Muscle layer of duodenum (tissue), 2 donors: Measurements from ENCODE around the gene MAPKBP1.
A peak's percentile ranks its signal among the peaks of the same experiment; 100 is the strongest.

ENCODE experiments used
- H3K27ac ChIP-seq: one replicate; pipeline ENCODE4 v1.7.0; 2013; ENCODE audit warnings: mild to moderate bottlenecking, low read length
- H3K27me3 ChIP-seq: one replicate; pipeline ENCODE4 v1.7.0; 2013; ENCODE audit warnings: low read depth, mild to moderate bottlenecking, control low read depth, low read length
- H3K36me3 ChIP-seq, 2 donors: one replicate each; pipeline ENCODE4 v1.7.0; 2013; ENCODE audit warnings: low read length in 2 of 2, control low read depth in 1 of 2, mild to moderate bottlenecking in 1 of 2; ENCODE audit not compliant: insufficient read depth in 2 of 2, control insufficient read depth in 1 of 2
- H3K4me1 ChIP-seq, 2 donors: one replicate each; pipeline ENCODE4 v1.7.0; 2013; ENCODE audit warnings: low read length in 2 of 2, mild to moderate bottlenecking in 2 of 2, control low read depth in 1 of 2, moderate library complexity in 1 of 2; ENCODE audit not compliant: insufficient read depth in 2 of 2, control insufficient read depth in 1 of 2
- H3K4me3 ChIP-seq, 2 donors: one replicate each; pipeline ENCODE4 v1.7.0; 2013; ENCODE audit warnings: low read length in 2 of 2, low read depth in 1 of 2, mild to moderate bottlenecking in 1 of 2
- H3K9me3 ChIP-seq, 2 donors: one replicate each; pipeline ENCODE4 v1.7.0; 2013; ENCODE audit warnings: low read length in 2 of 2, control low read depth in 1 of 2, mild to moderate bottlenecking in 1 of 2; ENCODE audit not compliant: control insufficient read depth in 1 of 2
- donor health status: healthy.

MAPKBP1 gene

DNA sequence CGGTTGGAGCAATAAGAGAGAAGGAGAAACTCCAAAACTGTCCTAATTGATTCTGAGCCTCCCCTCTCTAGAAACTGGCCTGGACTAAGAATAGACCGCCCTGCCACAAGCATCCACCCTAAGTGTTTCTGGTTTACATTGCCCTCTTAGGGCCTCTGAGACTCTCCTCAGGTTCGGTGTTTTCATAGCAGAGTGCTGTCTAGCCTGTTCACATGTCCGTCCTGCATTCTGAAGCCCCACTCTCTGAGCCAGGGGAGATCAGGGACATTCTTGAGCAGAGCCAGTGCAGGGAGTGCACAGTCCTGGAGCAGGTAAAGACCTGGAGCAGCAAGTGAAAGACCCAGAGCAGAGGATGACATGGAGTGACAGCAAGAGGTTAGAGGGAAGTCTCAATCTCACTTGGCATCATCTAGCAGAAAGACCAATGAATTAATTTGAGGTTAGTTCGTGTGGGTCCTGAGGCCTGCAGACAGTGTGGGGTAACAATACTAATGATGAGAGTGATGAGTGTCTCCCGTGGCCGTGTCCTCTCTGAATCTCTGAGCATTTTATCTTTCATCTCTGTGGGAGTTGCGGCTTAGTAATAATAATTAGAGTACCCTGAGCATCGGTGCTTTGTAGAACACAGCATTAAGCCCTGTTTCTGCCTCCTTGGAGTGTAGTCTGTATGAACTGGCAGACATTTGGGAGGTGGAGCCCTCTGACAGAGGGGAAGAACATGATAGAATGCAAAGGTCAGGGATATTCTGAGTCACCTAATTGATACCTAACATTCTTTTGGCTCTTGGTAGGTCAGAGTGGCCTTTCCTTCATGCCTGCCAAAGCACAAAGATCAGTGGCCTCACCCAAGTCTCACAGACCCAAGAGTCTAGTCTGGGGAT lies 24.6 kb downstream of the MAPKBP1 start:
- peaks cover 0 to 10% of the 10 kb centered on the region in 2 donors for H3K36me3 ChIP-seq
- no peak overlapping the region for H3K4me3 ChIP-seq
- H3K9me3 ChIP-seq: no peaks in the 10 kb centered on the region
- peak overlapping the region; percentile 6 for H3K27ac ChIP-seq
- H3K27me3 ChIP-seq: no peaks in the 10 kb centered on the region
- H3K4me1 ChIP-seq: peaks cover 8 to 24% of the 10 kb centered on the region in 2 donors

GRCh38 chr15:41799488-41799805 lies 25.2 kb downstream of the MAPKBP1 start:
- no peaks in the 10 kb centered on the region for H3K9me3 ChIP-seq

DNA sequence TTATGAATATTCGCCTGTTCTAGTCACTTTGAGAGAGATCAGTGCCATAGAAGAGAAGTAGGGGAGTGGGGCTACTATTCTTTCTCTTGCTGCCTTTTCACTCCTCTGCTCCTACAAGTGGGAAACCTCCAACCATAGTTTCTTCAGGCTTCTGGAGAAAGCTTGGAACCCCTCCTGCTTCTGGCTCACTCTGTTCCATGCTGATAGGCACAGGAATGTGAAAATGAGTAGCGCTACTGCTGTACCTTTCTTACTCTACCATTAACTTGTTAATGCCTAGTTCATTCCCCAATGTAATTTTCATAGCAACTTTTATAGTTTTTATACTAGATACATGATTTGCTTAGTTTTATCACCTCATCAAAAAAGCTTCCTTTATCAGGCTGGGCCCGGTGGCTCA lies 26.9 kb downstream of the MAPKBP1 start:
- H3K36me3 ChIP-seq: peaks cover 0 to 10% of the 10 kb centered on the region in 2 donors
- no peaks in the 10 kb centered on the region for H3K9me3 ChIP-seq
- H3K4me1 ChIP-seq: peaks cover 4 to 42% of the 10 kb centered on the region in 2 donors
- H3K27ac ChIP-seq: no peak overlapping the region
- no peak overlapping the region for H3K4me3 ChIP-seq
- H3K27me3 ChIP-seq: no peaks in the 10 kb centered on the region

More at GRCh38 chr15:41799488-41799805, 25.2 kb downstream of the MAPKBP1 start:
- H3K36me3 ChIP-seq: peaks cover 0 to 10% of the 10 kb centered on the region in 2 donors
- H3K27ac ChIP-seq: no peak overlapping the region
- H3K27me3 ChIP-seq: no peaks in the 10 kb centered on the region
- no peak overlapping the region for H3K4me3 ChIP-seq
- H3K4me1 ChIP-seq: peaks cover 8 to 30% of the 10 kb centered on the region in 2 donors

DNA sequence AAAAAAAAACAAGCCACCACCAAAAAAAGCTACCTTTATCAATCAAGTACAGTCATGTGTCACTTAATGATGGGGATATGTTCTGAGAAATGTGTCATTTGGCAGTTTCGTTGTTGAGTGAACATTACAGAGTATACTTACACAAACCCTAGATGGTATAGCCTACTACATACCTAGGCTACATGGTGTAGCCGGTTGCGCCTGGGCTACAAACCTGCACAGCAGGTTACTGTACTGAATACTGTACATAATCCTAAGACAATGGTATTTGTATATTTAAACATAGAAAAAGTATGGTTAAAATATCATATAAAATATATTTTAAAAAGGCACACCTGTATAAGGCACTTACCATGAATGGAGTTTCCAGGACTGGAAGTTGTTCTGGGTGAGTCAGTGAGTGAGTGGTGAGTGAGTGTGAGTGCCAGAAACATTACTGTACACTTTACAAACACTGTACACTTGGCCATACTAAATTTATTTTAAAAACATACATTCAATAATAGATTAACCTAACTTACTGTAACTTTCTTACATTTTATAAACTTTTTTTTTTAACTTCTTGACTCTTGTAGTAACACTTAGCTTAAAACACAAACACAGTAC lies 27.7 kb downstream of the MAPKBP1 start:
- H3K4me3 ChIP-seq: no peak overlapping the region
- H3K4me1 ChIP-seq: peaks cover 0 to 41% of the 10 kb centered on the region in 2 donors
- H3K27me3 ChIP-seq: no peaks in the 10 kb centered on the region
- H3K9me3 ChIP-seq: no peaks in the 10 kb centered on the region
- no peak overlapping the region for H3K27ac ChIP-seq
- peaks cover 0 to 10% of the 10 kb centered on the region in 2 donors for H3K36me3 ChIP-seq

GRCh38 chr15:41804361-41804760 lies 30.1 kb downstream of the MAPKBP1 start:
- no peaks in the 10 kb centered on the region for H3K9me3 ChIP-seq
- peak overlapping the region; percentile 54 for H3K27ac ChIP-seq
- H3K4me3 ChIP-seq: no peak overlapping the region
- peaks cover 0 to 29% of the 10 kb centered on the region in 2 donors for H3K4me1 ChIP-seq
- no peaks in the 10 kb centered on the region for H3K27me3 ChIP-seq
- H3K36me3 ChIP-seq: peaks cover 0 to 10% of the 10 kb centered on the region in 2 donors

DNA sequence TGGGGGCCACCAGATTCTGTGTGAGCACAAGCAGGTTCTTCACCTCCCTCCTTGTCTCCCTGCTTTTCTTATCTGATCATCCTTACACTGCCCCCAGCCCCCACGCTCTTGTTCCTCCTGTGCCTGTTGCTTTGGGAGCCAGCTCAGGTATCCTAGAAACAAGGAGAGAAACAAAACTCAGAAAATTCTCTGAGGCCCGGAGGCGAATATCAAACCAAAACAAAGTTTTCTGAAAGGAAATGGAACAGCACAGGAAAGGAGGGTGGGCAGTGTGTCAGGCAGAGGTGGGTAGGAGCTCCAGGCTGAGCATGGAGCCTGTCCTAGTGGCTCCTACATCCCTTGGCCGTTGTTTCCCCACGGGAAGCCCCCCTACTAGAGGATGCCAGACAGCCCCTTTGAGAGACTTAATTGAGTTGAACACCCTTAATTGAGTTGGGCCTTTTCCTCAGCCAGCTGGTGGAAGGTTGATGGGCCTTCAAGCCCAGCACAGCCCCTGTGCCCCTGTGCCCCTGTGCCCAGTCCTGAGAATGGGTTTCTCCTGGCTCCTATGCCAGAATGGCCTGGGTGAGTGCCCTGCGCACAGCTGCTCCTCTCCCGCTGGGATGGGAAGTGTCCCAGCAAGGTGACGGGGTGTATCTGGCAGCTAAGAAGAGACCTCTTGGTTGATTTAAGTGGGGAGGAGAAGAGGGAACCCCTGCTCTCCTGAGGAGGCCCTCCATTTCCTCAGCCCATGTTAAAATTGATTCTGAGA lies 30.8 kb downstream of the MAPKBP1 start:
- Histone ChIP-seq H3K36me3 (peaks cover 0 to 10% of the 10 kb centered on the region in 2 donors), H3K9me3 (no peaks in the 10 kb centered on the region), H3K4me1 (peaks cover 0 to 29% of the 10 kb centered on the region in 2 donors), H3K4me3 (no peak overlapping the region), H3K27ac (peak overlapping the region; percentile 54), H3K27me3 (no peaks in the 10 kb centered on the region)

- peaks cover 0 to 5% of the 10 kb centered on the region in 2 donors for H3K36me3 ChIP-seq
- H3K27me3 ChIP-seq: no peaks in the 10 kb centered on the region
- no peaks in the 10 kb centered on the region for H3K9me3 ChIP-seq
- H3K4me1 ChIP-seq: peaks cover 0 to 30% of the 10 kb centered on the region in 2 donors
- no peak overlapping the region for H3K4me3 ChIP-seq
- peak overlapping the region; percentile 2 for H3K27ac ChIP-seq
These were observed 31.4 kb downstream of the MAPKBP1 start for GRCh38 chr15:41805711-41806110.

DNA sequence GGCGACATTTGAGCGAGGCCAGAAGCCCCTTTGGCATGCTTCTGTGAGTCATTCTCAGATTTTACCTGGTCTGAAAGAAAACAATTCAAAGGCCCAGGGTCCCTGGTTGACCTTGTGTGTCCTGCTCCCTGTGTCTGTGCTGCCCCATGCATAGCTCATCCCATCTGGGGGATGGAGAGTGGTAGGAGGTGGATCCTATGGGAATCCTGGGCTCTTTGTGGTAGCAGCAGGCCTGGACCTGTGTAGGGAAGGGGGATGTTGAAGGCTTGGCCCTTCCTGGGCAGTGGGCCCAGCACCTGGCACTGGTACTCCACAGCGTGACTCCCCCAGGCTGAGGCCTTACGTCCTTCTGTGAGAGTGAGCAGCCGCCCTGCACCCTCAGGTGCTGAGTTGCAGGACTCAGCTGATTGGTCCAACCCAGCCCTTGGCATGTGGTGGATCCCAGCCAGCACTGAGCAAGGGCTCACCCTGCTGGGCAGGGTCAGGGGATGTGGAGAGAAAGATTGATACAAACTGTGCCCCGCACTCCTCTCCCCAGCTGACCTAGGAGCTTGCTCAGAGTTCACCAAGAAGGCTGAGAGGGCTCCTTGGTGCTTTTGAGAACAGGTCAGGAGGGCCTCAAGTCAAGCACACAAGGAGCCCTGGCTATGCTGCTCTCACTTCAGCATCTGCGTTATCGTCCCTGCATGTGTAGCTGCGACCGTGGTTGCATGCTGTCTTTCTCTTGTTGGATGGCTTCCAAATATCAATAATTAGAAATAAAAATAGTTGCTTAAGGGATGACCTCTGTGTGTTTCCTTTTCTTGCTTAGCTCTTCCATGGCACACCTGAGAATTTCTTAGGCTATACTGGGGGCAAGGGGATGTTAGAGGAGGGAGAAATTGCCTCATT lies 32.3 kb downstream of the MAPKBP1 start:
- H3K9me3 ChIP-seq: no peaks in the 10 kb centered on the region
- no peak overlapping the region for H3K4me3 ChIP-seq
- peak overlapping the region; percentile 2 for H3K27ac ChIP-seq
- no peaks in the 10 kb centered on the region for H3K27me3 ChIP-seq
- H3K4me1 ChIP-seq: peaks cover 0 to 36% of the 10 kb centered on the region in 2 donors
- H3K36me3 ChIP-seq: peaks cover 0 to 3% of the 10 kb centered on the region in 2 donors

GRCh38 chr15:41809121-41809520 lies 34.8 kb downstream of the MAPKBP1 start:
- Histone ChIP-seq H3K9me3 (no peaks in the 10 kb centered on the region), H3K36me3 (peaks cover 14 to 23% of the 10 kb centered on the region in 2 donors)

DNA sequence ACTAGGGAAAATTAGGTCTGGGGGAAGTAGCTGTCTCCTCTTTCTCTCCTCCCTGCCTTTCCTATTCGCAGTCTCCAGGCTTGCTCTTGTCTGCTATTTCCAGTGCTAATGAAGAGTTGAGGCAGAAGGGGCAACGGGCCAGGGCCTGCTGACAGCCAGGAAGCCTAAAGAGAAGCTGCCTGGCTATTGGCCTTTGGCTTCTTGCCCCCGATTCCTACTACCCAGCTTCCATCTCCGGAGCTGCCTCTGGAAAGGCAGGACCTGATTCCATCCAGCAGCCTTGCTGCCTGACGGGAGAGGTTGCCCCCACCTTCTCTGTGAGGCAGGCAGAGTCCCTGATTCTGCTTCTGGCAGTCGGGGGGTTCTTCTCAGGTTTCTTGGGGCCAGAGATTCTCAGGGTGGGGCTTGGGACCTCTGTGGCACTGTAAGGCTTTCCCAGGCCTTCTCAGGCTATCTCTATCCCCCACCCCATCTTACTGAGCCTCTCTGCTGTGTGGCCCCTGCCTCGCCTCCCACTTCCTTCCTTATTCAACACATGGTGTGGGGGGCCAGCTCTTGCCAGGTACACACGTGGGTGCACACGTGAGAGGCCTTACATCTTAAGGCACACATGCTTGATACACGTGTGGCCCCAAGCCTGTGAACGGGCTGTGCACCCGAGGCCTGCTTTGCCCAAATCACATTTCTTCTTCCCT lies 35.4 kb downstream of the MAPKBP1 start:
- peaks cover 0 to 28% of the 10 kb centered on the region in 2 donors for H3K4me1 ChIP-seq
- H3K27ac ChIP-seq: no peak overlapping the region
- H3K27me3 ChIP-seq: no peaks in the 10 kb centered on the region
- no peak overlapping the region for H3K4me3 ChIP-seq
- H3K9me3 ChIP-seq: no peaks in the 10 kb centered on the region
- H3K36me3 ChIP-seq: peaks cover 18 to 26% of the 10 kb centered on the region in 2 donors

More at GRCh38 chr15:41809121-41809520, 34.8 kb downstream of the MAPKBP1 start:
- Histone ChIP-seq H3K4me3 (no peak overlapping the region), H3K27ac (no peak overlapping the region), H3K27me3 (no peaks in the 10 kb centered on the region), H3K4me1 (peaks cover 0 to 34% of the 10 kb centered on the region in 2 donors)
